ENCODE measurements around the gene PRRC2A.
A peak's percentile ranks its signal among the peaks of the same experiment; 100 is the strongest.
"Not testable (repeated sequence)": the region's sequence is repeated elsewhere in the genome, so short reads cannot be mapped to it uniquely, and the experiment has no call there.

The PRRC2A gene

GRCh38 chr6:31586008-31586407 is 34.5 kb upstream of the PRRC2A start, which contains the start of gene LST1:
Gene LST1 (plus strand): TSS chr6:31586277. CDS start chr6:31587300, 1,023 bp downstream.
- DNase-seq: no peak

GRCh38 chr6:31586599-31587281 is 33.8 kb upstream of the PRRC2A start:
- no peak for DNase-seq

GRCh38 chr6:31587791-31588777 is 32.4 kb upstream of the PRRC2A start:
- DNase-seq: no peak

GRCh38 chr6:31588871-31589650 is 31.5 kb upstream of the PRRC2A start:
- DNase-seq: no peak

- DNase-seq: not testable (repeated sequence)
Observed at GRCh38 chr6:31590691-31591090, 29.8 kb upstream of the PRRC2A start.

GRCh38 chr6:31592396-31592771 is 28.1 kb upstream of the PRRC2A start:
- DNase-seq: no peak

GRCh38 chr6:31597006-31597405 is 23.5 kb upstream of the PRRC2A start:
- peak; percentile 27 to 64 for DNase-seq

GRCh38 chr6:31607317-31607716 is 13.2 kb upstream of the PRRC2A start:
- no peak for DNase-seq

GRCh38 chr6:31609519-31610406 is 10.8 kb upstream of the PRRC2A start:
- DNase-seq: no peak

- no peak for DNase-seq
Observed at GRCh38 chr6:31610968-31611367, 9.5 kb upstream of the PRRC2A start.

GRCh38 chr6:31614075-31614619 is 6.4 kb upstream of the PRRC2A start:
- no peak for DNase-seq

- no peak for DNase-seq
Observed at GRCh38 chr6:31614684-31615578, 5.6 kb upstream of the PRRC2A start, which contains the start of gene AIF1. Gene AIF1 (plus strand): TSS chr6:31615234. CDS start chr6:31615330, 96 bp downstream.

GRCh38 chr6:31615748-31616147 is 4.8 kb upstream of the PRRC2A start:
- DNase-seq: no peak

GRCh38 chr6:31617010-31617409 is 3.5 kb upstream of the PRRC2A start:
- no peak for DNase-seq

GRCh38 chr6:31619805-31620585 is 520 bp upstream of the PRRC2A start:
- DNase-seq: peak; percentile 98 to 99

GRCh38 chr6:31621320-31621939 is 915 bp downstream of the PRRC2A start:
- no peak for DNase-seq

GRCh38 chr6:31621991-31622390 is 1.5 kb downstream of the PRRC2A start:
- peak; percentile 22 to 42 for DNase-seq

GRCh38 chr6:31622684-31623091 is 2.2 kb downstream of the PRRC2A start:
- DNase-seq: no peak

- no peak for DNase-seq
Observed at GRCh38 chr6:31624070-31624469, 3.6 kb downstream of the PRRC2A start.
